CD4-positive, alpha-beta T cell (primary cell): ENCODE results near the gene HSD3B2. TPM values are rescaled to one million over a fixed set of nuclear protein-coding genes. Genes with fewer than 3 reads are reported as not detected.

Experiments
- ATAC-seq: fragments of 200-7000 bp; cut with Tn5 transposase; one replicate; pipeline ENCODE4 v1.10.0; 2022; ENCODE audit warnings: mild to moderate bottlenecking; ENCODE audit not compliant: poor library complexity
- CTCF ChIA-PET: fragments of 350-600 bp; sonication (Branson Sonifier 250); formaldehyde crosslinking; loops from one replicate; lab custom pipeline; 2021; ENCODE audit warnings: antibody characterized with exemption, inconsistent platforms; lab: Charles Lee
- POLR2A ChIA-PET: fragments of 350-600 bp; sonication (Branson Sonifier 250); formaldehyde crosslinking; loops from one replicate; lab custom pipeline; 2021; ENCODE audit warnings: antibody characterized with exemption, inconsistent platforms; lab: Charles Lee
- DNase-seq, 14 experiments: peaks; one replicate each; pipeline ENCODE4 v3.0.0-alpha.2; 2013 to 2020; ENCODE audit warnings: mixed read lengths in 2 of 14
- H3K27ac ChIP-seq, 2 donors: one replicate each; pipeline versions ENCODE4 v1.5.1 to v1.7.0; 2013; ENCODE audit warnings: low read length in 2 of 2, low read depth in 1 of 2, mild to moderate bottlenecking in 1 of 2
- H3K27me3 ChIP-seq, 2 experiments: 1 replicate in 1 of 2; 2 replicates in 1 of 2; pipeline versions ENCODE4 v1.6.1 to v1.7.0; 2013; ENCODE audit warnings: low read length in 2 of 2, control low read depth in 1 of 2, mild to moderate bottlenecking in 1 of 2, moderate library complexity in 1 of 2; ENCODE audit not compliant: insufficient read depth in 2 of 2, control insufficient read depth in 1 of 2
- H3K36me3 ChIP-seq: one replicate; pipeline ENCODE4 v1.6.1; 2013; ENCODE audit warnings: low read length, control low read depth; ENCODE audit not compliant: insufficient read depth
- H3K4me1 ChIP-seq: one replicate; pipeline ENCODE4 v1.6.1; 2013; ENCODE audit warnings: low read length, control low read depth; ENCODE audit not compliant: insufficient read depth
- H3K4me3 ChIP-seq: one replicate; pipeline ENCODE4 v1.5.1; 2013; ENCODE audit warnings: mild to moderate bottlenecking, low read length, moderate library complexity
- H3K9me3 ChIP-seq, 2 experiments: 1 replicate in 1 of 2; 2 replicates in 1 of 2; pipeline versions ENCODE4 v1.6.1 to v1.7.0; 2013; ENCODE audit warnings: low read length in 2 of 2, mild to moderate bottlenecking in 2 of 2, control low read depth in 1 of 2, moderate library complexity in 1 of 2; ENCODE audit not compliant: control insufficient read depth in 1 of 2, insufficient read depth in 1 of 2
- H3K27ac Mint-ChIP-seq: one replicate; pipeline ENCODE4 v1.8.0; 2020; ENCODE audit warnings: mixed read lengths
- H3K27me3 Mint-ChIP-seq: one replicate; pipeline ENCODE4 v1.8.0; 2021; ENCODE audit warnings: mixed read lengths
- H3K36me3 Mint-ChIP-seq: one replicate; pipeline ENCODE4 v1.8.0; 2021; ENCODE audit warnings: low read depth, mixed read lengths
- H3K4me1 Mint-ChIP-seq: one replicate; pipeline ENCODE4 v1.8.0; 2021; ENCODE audit warnings: low read depth, mixed read lengths
- H3K4me3 Mint-ChIP-seq: one replicate; pipeline ENCODE4 v1.8.0; 2020; ENCODE audit warnings: mild to moderate bottlenecking, mixed read lengths
- H3K9me3 Mint-ChIP-seq: one replicate; pipeline ENCODE4 v1.8.0; 2020; ENCODE audit warnings: mixed read lengths
- intact Hi-C, 2 experiments: fragments of 100-400 bp; cut with DNase I in 1 of 2; cut with micrococcal nuclease in 1 of 2; formaldehyde crosslinking; loops; one replicate each; pipeline versions ENCODE4 v1.15.1 to v1.9.0; 2023 to 2025; cut with DNase I, micrococcal nuclease
- total RNA-seq, 174 experiments: library from RNA in 2 of 174; stranded (reverse) in 2 of 174; gene quantifications; one replicate each; pipeline ENCODE4 v1.2.3 and lab custom pipeline; 2021 to 2026
- TF ChIP-seq, protein P1 (sequence below): fragments of 200-600 bp; IDR thresholded peaks from one replicate; pipeline ENCODE4 v1.8.0; 2022; ENCODE audit warnings: antibody characterized with exemption, mild to moderate bottlenecking

Gene HSD3B2
- total RNA-seq, 2 experiments from 2014 or later = not detected

DNA sequence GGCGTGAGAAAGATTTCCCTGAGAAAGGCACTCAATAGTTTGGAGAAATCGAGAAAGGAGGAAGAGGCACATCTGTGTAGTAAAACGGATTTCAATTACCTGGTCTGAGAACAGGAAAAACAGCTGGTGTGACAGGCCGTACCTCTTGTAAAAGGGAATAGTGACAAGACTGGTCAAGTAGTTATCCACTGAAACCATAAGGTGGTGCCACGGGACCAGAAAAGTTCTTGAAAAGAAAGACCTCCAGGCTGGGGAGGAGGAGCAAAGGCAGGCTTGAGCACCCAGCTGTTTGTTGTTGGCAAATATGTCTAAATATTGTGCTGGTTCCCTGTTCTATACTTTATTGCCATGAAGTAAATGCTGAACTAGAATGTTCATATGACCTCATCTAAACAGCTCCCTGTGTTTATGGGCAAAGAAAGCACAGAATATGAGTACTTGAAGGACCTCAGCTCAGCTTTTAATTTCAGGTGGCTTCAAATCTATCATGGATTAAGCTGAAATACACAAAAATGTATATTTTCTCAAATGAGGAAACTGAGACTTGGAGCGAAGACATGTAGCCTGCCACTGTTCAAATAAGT lies 42.4 kb upstream of the HSD3B2 start:
- Histone ChIP-seq H3K27ac (no peak overlapping the region), H3K27me3 (peaks cover 0 to 4% of the 10 kb centered on the region in 2 experiments), H3K36me3 (no peaks in the 10 kb centered on the region), H3K4me1 (no peaks in the 10 kb centered on the region), H3K4me3 (no peak overlapping the region), H3K9me3 (no peaks in the 10 kb centered on the region)
- ATAC-seq = no peak
- TF ChIP-seq, protein P1, sequence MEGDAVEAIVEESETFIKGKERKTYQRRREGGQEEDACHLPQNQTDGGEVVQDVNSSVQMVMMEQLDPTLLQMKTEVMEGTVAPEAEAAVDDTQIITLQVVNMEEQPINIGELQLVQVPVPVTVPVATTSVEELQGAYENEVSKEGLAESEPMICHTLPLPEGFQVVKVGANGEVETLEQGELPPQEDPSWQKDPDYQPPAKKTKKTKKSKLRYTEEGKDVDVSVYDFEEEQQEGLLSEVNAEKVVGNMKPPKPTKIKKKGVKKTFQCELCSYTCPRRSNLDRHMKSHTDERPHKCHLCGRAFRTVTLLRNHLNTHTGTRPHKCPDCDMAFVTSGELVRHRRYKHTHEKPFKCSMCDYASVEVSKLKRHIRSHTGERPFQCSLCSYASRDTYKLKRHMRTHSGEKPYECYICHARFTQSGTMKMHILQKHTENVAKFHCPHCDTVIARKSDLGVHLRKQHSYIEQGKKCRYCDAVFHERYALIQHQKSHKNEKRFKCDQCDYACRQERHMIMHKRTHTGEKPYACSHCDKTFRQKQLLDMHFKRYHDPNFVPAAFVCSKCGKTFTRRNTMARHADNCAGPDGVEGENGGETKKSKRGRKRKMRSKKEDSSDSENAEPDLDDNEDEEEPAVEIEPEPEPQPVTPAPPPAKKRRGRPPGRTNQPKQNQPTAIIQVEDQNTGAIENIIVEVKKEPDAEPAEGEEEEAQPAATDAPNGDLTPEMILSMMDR = no peak
- Mint-ChIP-seq H3K9me3 (no peaks in the 10 kb centered on the region), H3K36me3 (no peaks in the 10 kb centered on the region), H3K4me1 (peaks cover 10% of the 10 kb centered on the region), H3K4me3 (no peak overlapping the region), H3K27me3 (peaks cover 31% of the 10 kb centered on the region), H3K27ac (no peak overlapping the region)
- no peak for DNase-seq
- ChIA-PET CTCF (no interaction called here), POLR2A (no interaction called here)
- intact Hi-C loops = no loop called here

- intact Hi-C loops = no loop called here
- Histone ChIP-seq H3K9me3 (no peaks in the 10 kb centered on the region), H3K27ac (no peak overlapping the region), H3K27me3 (peaks cover 0 to 4% of the 10 kb centered on the region in 2 experiments), H3K36me3 (no peaks in the 10 kb centered on the region), H3K4me1 (no peaks in the 10 kb centered on the region), H3K4me3 (no peak overlapping the region)
- H3K9me3 Mint-ChIP-seq = no peaks in the 10 kb centered on the region
- H3K27ac Mint-ChIP-seq = no peak overlapping the region
- no peak overlapping the region for H3K4me3 Mint-ChIP-seq
- ChIA-PET CTCF (no interaction called here), POLR2A (no interaction called here)
- H3K27me3 Mint-ChIP-seq = peaks cover 24% of the 10 kb centered on the region
- TF ChIP-seq, protein P1 = no peak
- no peak for DNase-seq
- no peak for ATAC-seq
- H3K4me1 Mint-ChIP-seq = peaks cover 10% of the 10 kb centered on the region
- H3K36me3 Mint-ChIP-seq = no peaks in the 10 kb centered on the region
Measured at GRCh38 chr1:119373465-119373864, 41.5 kb upstream of the HSD3B2 start.

DNA sequence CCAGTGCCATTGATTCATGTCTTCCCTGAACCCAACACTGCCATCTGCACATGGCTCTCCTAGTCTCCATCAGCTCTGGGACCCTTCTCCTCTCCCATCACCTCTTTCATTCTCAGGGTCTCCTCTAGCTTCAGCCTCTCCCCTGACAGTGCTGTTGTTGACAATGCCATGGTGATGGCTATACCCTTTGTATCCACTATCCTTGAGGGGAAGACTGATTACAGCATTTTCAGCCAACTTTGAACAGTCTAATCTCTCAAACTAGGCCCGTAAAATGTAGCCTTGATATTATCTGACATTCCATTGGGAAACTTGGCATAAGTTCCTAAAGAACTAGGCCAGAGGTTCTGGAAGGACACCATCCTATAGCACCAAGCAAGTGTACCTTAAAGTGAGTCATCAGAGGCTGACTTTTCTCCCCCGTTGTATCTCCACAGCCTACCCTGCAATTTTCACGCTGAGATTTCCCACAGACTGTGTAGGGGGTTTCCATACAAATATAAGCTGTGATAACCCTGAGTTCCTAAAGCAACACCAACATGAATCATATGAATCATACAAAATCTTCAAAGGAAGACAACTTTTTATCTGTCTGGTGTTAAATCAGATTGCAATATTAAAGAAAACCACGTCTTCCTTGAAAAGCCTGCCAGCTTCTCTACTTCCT lies 40.6 kb upstream of the HSD3B2 start:
- ATAC-seq = no peak
- DNase-seq = no peak
- no peaks in the 10 kb centered on the region for H3K36me3 ChIP-seq
- Mint-ChIP-seq H3K27ac (no peak overlapping the region), H3K27me3 (peaks cover 16% of the 10 kb centered on the region), H3K4me1 (peaks cover 10% of the 10 kb centered on the region), H3K36me3 (no peaks in the 10 kb centered on the region), H3K4me3 (no peak overlapping the region), H3K9me3 (peaks cover 2% of the 10 kb centered on the region)
- H3K4me1 ChIP-seq = no peaks in the 10 kb centered on the region
- H3K27ac ChIP-seq = no peak overlapping the region
- peaks cover 0 to 4% of the 10 kb centered on the region in 2 experiments for H3K27me3 ChIP-seq
- ChIA-PET CTCF (no interaction called here), POLR2A (no interaction called here)
- H3K4me3 ChIP-seq = no peak overlapping the region
- TF ChIP-seq, protein P1 = no peak
- intact Hi-C loops = no loop called here
- no peaks in the 10 kb centered on the region for H3K9me3 ChIP-seq
